GM12873 (cell line): ENCODE measurements around the gene SWAP70.

ENCODE experiments used
- TF ChIP-seq, protein P1 (sequence below): IDR thresholded peaks from 2 replicates; pipeline ENCODE4 v1.5.1; 2012; ENCODE audit warnings: low read depth, mild to moderate bottlenecking, moderate library complexity, low read length, control low read depth; ENCODE audit not compliant: insufficient read depth; ENCODE audit errors: missing control alignments

SWAP70 gene

DNA sequence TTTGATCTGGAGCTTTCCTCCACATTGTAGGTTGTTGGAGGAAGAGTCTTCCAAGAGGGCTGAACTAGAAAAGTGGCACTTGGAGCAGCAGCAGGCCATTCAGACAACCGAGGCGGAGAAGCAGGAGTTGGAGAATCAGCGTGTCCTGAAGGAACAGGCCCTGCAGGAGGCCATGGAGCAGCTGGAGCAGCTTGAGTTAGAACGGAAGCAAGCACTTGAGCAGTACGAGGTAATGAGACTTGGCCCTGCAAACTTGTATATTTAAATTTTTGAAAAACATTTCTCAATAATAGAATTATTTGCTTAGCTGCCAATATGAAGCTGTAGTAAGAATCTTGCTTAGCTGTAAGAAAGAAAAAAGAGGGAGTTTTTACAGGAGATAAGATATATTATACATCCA, 84.0 kb downstream of the SWAP70 start:
- TF ChIP-seq, protein P1, sequence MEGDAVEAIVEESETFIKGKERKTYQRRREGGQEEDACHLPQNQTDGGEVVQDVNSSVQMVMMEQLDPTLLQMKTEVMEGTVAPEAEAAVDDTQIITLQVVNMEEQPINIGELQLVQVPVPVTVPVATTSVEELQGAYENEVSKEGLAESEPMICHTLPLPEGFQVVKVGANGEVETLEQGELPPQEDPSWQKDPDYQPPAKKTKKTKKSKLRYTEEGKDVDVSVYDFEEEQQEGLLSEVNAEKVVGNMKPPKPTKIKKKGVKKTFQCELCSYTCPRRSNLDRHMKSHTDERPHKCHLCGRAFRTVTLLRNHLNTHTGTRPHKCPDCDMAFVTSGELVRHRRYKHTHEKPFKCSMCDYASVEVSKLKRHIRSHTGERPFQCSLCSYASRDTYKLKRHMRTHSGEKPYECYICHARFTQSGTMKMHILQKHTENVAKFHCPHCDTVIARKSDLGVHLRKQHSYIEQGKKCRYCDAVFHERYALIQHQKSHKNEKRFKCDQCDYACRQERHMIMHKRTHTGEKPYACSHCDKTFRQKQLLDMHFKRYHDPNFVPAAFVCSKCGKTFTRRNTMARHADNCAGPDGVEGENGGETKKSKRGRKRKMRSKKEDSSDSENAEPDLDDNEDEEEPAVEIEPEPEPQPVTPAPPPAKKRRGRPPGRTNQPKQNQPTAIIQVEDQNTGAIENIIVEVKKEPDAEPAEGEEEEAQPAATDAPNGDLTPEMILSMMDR = no peak

DNA sequence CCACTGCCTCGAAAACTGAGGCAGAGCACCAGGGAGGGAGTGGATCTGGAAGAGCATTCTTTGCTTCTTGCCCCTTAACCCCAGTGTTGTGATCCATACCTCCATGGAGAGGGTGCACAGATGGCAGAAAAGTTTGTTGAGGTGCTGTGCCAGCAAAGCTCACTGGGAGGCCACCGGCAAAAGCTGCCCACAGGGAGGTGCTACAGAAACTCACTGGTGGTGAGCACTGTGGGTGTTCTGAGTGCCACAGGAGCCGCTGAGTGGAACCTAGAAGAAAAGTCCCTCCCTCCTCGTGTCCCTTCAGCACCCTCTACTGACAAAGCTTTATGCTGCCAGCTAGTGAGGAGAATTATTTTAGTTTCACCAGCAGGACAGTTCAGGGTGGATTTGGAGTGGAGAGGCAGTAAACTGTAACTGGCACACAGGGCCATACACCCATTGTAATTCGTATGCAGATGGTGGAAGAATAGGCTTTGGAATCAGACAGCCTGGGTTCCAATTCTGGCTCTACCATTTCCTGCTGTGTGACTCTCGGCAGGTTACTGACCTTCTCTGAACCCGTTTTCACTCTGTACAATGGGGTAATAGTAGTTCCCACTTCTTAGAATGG, 84.6 kb downstream of the SWAP70 start:
- TF ChIP-seq, protein P1 = peak; percentile 81

DNA sequence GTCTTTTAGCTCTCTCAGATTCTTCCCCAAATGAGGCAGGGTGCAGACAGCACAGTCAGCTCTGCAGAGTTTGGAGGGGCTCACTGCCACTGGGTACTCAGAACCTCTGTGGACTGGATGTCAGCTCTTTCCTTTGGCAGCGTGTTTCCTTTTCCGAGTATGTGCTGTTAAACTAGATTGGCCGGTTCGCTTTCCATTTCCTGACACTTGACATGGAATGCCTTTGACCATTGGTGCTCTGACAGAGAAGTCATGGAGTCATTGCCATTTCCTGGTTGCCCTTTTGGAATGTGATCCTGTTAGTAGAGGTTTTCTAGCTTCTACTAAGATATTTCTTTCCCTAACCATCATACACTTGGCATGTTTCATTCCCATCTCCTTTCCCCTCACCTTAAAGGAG, 86.7 kb downstream of the SWAP70 start:
- TF ChIP-seq, protein P1 = no peak

DNA sequence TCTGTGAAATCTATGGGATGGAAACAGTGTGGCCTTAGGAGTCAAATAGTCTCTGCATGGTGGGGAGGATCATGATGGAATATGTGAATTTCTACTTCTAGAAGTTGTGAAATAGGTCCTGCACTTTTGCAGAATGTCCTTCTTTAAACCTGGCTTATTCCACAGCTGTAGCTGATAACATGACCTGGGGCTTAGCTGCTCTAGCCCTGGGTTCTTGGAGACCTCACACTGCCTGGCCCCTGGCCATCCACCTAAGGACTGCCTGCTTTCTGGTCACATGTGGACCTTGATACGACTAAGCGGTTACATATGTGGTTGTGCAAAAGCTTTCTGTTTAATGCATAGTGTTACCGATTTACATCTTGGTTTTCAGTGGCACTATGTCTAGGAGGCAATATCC, 88.2 kb downstream of the SWAP70 start:
- TF ChIP-seq, protein P1 = no peak

DNA sequence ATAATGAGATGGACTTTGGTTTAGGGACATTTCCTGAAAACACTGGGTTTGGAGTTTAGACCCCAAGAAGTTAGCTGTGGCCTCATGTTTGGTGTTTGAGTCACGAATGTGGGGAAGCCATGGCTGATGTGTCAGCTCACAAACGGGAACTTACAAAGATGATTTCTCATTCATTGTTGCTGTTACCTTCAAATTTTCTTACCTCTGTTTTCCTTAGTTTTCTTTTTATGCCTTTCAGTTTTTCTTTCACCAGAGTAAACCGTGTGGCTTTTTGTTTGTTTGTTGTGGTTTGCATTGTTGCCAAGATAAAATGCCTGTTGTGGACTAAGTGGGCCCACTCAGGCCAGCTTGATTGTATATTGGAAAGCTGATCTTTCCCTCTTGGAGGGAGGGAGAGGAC, 89.1 kb downstream of the SWAP70 start:
- TF ChIP-seq, protein P1 = no peak

DNA sequence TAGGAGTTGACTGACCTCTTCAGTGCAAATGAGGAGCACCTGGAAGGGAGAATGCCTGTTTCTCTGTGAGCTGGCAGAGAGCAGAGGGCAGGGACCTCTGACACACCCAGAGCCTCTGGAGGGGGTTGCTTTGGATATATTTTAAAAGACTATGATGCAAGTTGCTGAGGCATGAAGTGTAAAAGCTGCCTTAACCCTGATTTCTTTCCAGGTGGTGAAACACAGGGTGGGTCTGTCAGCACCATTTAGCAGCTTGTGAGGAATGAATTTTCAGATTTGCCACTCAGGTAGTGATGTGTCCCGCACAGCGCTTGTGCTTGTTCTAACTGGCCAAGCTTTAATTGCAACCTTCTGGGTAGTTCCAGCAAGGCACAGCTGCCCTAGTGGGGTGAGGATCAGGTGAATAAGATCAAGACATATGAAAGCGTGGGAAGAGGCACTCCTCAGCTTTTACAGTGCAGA, 90.2 kb downstream of the SWAP70 start:
- TF ChIP-seq, protein P1 = no peak

DNA sequence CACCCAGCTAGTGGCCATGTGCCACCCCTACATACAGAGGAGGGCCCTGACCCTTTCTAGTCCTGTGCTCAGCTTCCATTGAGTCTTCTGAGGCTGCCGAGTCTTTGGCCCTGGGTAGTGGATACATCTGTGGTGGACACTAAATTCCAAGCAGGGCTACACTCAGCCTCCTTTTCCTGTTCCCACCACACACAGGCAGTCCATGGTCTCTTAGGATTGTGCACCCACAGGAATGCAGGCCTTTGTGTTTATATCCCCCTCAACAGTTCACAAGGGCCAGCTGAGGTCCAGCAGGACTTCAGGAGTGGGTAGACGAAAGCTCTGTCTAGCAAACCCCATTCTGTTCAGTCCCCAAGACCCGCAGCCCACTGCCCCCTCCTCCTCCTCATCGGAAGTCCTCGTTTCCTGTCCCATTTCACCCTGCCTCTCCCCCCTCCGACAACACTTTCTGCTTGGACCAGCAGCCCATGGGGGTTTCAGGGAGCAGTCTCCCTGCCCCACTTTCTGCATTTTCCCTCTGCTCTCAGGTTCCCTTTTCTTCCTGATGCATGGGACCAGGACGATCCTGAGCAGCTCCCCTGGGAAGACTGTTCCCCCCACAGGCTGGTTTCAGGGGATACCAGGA, 91.8 kb downstream of the SWAP70 start:
- TF ChIP-seq, protein P1 = no peak
